ENCODE measurements around the gene SPA17. TPM values are rescaled to one million over a fixed set of nuclear protein-coding genes. Genes with fewer than 3 reads are reported as not detected.

Gene SPA17
- total RNA-seq, 2 experiments from 2014 or later, result 3.1 to 3.6 TPM

GRCh38 chr11:124712392-124712791 lies 38.7 kb downstream of the SPA17 start:
- no peak for TF ChIP-seq CTCF (IDR thresholded peaks at IDR 0.05)
- ATAC-seq (no peak), DNase-seq (no peak)
- CTCF ChIA-PET, result no interaction called here
- Mint-ChIP-seq H3K36me3 (ENCODE audit: low read depth) (no peaks in the 10 kb centered on the region), H3K27me3 (peaks cover 25% of the 10 kb centered on the region), H3K9me3 (peaks cover 4% of the 10 kb centered on the region), H3K4me1 (ENCODE audit: low read depth) (peaks cover under 1% of the 10 kb centered on the region), H3K4me3 (no peak overlapping the region), H3K27ac (no peak overlapping the region)
- POLR2A ChIA-PET, result no interaction called here
- intact Hi-C loops (cut with micrococcal nuclease), result no loop called here

GRCh38 chr11:124716591-124716990 lies 42.9 kb downstream of the SPA17 start:
- no peak for TF ChIP-seq CTCF (IDR thresholded peaks at IDR 0.05)
- peaks cover 44% of the 10 kb centered on the region for H3K27me3 Mint-ChIP-seq
- intact Hi-C loops (cut with micrococcal nuclease), result no loop called here
- peaks cover 11% of the 10 kb centered on the region for H3K4me1 Mint-ChIP-seq (ENCODE audit: low read depth)
- DNase-seq, result no peak
- no peak for ATAC-seq
- no peak overlapping the region for H3K27ac Mint-ChIP-seq
- POLR2A ChIA-PET, result no interaction called here
- CTCF ChIA-PET, result no interaction called here
- no peaks in the 10 kb centered on the region for H3K9me3 Mint-ChIP-seq
- no peaks in the 10 kb centered on the region for H3K36me3 Mint-ChIP-seq (ENCODE audit: low read depth)
- no peak overlapping the region for H3K4me3 Mint-ChIP-seq

- Mint-ChIP-seq H3K9me3 (no peaks in the 10 kb centered on the region), H3K4me3 (peak overlapping the region; percentile 50), H3K4me1 (ENCODE audit: low read depth) (peaks cover 15% of the 10 kb centered on the region), H3K27me3 (peaks cover 44% of the 10 kb centered on the region), H3K36me3 (ENCODE audit: low read depth) (no peaks in the 10 kb centered on the region), H3K27ac (no peak overlapping the region)
- no peak for TF ChIP-seq CTCF (IDR thresholded peaks at IDR 0.05)
- DNase-seq (no peak), ATAC-seq (no peak)
- ChIA-PET CTCF (interaction anchor here (0.6 kb wide), 1 partner anchor 45 kb away, joined by 3 read pairs; no protein-coding TSS in a partner anchor), POLR2A (no interaction called here)
- intact Hi-C loops (cut with micrococcal nuclease), result no loop called here
Observed at GRCh38 chr11:124717421-124717785, 43.7 kb downstream of the SPA17 start.

- H3K4me3 Mint-ChIP-seq, result peak overlapping the region; percentile 50
- intact Hi-C loops (cut with micrococcal nuclease), result no loop called here
- no peak overlapping the region for H3K27ac Mint-ChIP-seq
- TF ChIP-seq CTCF (IDR thresholded peaks at IDR 0.05), result no peak
- no peaks in the 10 kb centered on the region for H3K36me3 Mint-ChIP-seq (ENCODE audit: low read depth)
- ATAC-seq (peak; percentile 45), DNase-seq (peak; percentile 33)
- POLR2A ChIA-PET, result no interaction called here
- CTCF ChIA-PET, result interaction anchor here (0.6 kb wide), 1 partner anchor 45 kb away, joined by 3 read pairs; no protein-coding TSS in a partner anchor
- peaks cover 20% of the 10 kb centered on the region for H3K4me1 Mint-ChIP-seq (ENCODE audit: low read depth)
- H3K27me3 Mint-ChIP-seq, result peaks cover 49% of the 10 kb centered on the region
- no peaks in the 10 kb centered on the region for H3K9me3 Mint-ChIP-seq
Observed at GRCh38 chr11:124717786-124718651, 44.3 kb downstream of the SPA17 start.

DNA sequence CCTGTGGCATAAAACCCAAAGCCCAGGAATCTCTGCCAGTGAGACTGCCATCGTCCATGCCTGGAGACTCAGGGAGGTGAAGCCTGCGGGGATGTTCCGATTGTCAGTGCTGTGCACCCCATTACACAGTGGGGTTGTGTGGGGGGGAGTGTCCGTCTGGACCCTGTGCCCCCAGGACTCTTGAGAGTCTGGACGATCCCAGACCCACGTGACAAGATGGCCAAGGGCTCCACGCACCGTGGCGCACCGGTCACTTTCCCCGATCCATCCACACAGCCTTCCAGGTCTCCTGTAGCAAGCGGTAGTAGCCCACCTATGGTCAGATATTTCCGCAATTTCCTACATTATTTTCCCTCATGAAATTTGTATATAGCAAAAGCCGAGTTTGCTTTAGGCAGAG lies 45.1 kb downstream of the SPA17 start:
- no peak overlapping the region for H3K27ac Mint-ChIP-seq
- no peak overlapping the region for H3K4me3 Mint-ChIP-seq
- peaks cover 20% of the 10 kb centered on the region for H3K4me1 Mint-ChIP-seq (ENCODE audit: low read depth)
- intact Hi-C loops (cut with micrococcal nuclease), result no loop called here
- CTCF ChIA-PET, result no interaction called here
- peaks cover 53% of the 10 kb centered on the region for H3K27me3 Mint-ChIP-seq
- H3K9me3 Mint-ChIP-seq, result no peaks in the 10 kb centered on the region
- POLR2A ChIA-PET, result no interaction called here
- DNase-seq, result no peak
- no peak for ATAC-seq
- no peak for TF ChIP-seq CTCF (IDR thresholded peaks at IDR 0.05)
- H3K36me3 Mint-ChIP-seq (ENCODE audit: low read depth), result no peaks in the 10 kb centered on the region
